OCI-LY3 (cell line): ENCODE data around the gene TP53BP1.

Source experiments
- EZH2phosphoT487 ChIP-seq: fragments of 200-600 bp; shearing (Covaris generic); IDR thresholded peaks from 2 replicates; pipeline ENCODE4 v1.6.1; 2018; ENCODE audit warnings: antibody characterized with exemption, mixed run types, low read depth
- TF ChIP-seq, protein P1 (sequence below): fragments of 200-600, 300-600 bp; sonication (generic); IDR thresholded peaks from 2 replicates; pipeline ENCODE4 v1.5.1; 2014; ENCODE audit warnings: antibody characterized with exemption, low read length, low read depth

DNA sequence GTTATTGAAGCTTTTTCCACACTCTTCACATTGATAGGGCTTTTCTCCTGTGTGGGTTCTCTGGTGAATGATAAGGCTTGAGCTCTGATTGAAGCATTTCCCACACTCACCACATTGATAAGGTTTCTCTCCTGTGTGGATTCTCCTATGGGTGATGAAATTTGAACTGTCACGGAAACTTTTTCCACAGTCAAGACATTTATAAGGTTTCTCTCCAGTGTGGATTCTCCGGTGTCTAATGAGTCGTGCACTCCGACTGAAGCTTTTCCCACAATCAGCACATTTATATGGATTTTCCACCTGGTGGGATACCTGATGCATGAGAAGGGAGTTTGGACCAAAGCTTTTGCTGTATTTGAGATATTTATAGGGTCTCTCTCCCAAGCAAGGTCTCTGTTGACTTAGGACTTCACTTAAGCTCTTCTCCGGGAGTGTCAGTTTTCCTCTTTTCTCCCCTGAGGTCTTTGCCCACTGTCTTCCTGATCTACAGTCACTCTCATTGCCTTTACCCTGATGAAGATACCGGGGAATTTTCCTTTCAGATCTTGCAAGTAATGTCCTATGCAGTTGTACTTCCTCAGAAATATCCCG lies 131.5 kb downstream of the TP53BP1 start:
- TF ChIP-seq, protein P1, sequence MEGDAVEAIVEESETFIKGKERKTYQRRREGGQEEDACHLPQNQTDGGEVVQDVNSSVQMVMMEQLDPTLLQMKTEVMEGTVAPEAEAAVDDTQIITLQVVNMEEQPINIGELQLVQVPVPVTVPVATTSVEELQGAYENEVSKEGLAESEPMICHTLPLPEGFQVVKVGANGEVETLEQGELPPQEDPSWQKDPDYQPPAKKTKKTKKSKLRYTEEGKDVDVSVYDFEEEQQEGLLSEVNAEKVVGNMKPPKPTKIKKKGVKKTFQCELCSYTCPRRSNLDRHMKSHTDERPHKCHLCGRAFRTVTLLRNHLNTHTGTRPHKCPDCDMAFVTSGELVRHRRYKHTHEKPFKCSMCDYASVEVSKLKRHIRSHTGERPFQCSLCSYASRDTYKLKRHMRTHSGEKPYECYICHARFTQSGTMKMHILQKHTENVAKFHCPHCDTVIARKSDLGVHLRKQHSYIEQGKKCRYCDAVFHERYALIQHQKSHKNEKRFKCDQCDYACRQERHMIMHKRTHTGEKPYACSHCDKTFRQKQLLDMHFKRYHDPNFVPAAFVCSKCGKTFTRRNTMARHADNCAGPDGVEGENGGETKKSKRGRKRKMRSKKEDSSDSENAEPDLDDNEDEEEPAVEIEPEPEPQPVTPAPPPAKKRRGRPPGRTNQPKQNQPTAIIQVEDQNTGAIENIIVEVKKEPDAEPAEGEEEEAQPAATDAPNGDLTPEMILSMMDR, result no peak
- no peak for TF ChIP-seq EZH2phosphoT487
